Astrocyte of the hippocampus (primary cell): ENCODE results near the gene AADACL4.
"Not testable (repeated sequence)": the region's sequence is repeated elsewhere in the genome, so short reads cannot be mapped to it uniquely, and the experiment has no call there.

Source experiments
- DNase-seq: peaks from one replicate; pipeline ENCODE4 v3.0.0; 2011; ENCODE audit warnings: low read depth, low spot score

The AADACL4 gene

DNA sequence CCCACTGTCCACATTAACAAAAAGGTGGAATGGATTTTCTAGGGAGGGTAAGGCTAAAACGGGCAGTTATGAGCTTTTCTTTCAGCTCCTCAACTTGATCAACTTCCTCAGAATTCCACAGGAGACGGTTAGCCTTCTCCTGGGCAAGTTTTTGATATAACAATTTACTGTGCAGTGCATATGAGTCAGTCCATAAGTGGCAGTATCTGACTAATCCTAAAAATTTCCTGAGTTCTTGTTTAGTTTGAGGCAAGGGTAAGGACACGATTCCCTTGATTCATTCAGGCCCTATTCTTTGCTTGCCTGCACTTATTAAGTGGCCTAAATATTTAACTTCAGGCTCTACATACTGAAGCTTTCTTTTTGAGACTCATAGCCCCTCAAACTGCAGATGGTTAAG is 65.8 kb downstream of the AADACL4 start:
- no peak for DNase-seq

DNA sequence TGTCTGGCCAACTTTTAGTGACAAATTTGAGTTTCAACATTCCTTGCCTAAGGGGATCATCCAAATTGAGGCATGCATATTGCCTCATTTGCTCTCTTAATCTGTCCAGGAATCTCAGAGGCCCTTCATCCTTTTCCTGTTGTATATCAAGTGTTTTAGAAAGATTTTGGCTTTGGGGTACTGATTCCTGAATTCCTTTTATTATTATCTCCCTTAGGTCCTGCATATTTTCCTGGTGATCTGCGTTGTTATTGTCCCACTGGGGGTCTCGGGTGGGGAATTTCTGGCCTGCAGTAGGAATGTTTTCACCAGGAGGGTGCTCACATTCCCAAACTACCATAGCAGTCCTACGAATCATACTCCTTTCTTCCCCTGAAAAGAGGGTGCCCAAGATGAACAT is 67.7 kb downstream of the AADACL4 start:
- DNase-seq, result no peak

DNA sequence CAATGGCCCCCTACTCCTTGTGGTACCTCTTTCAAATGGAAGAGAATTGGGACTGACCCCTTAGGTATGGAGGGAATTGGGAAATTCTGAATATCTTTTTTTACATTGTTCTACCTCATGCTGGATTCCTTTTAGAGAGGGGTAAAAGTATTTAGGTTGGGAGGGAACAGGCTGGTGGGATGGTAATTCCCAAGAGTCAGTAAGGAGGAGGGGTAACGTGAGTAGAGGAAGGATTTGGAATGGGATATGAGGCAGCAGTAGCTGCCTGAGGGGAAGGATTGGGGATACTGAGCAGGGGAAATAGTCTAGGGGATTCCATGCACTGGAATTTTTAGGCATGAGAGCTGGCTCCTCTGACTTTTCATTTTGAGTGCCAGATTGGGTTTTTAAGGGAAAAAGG is 68.2 kb downstream of the AADACL4 start:
- DNase-seq, result no peak

DNA sequence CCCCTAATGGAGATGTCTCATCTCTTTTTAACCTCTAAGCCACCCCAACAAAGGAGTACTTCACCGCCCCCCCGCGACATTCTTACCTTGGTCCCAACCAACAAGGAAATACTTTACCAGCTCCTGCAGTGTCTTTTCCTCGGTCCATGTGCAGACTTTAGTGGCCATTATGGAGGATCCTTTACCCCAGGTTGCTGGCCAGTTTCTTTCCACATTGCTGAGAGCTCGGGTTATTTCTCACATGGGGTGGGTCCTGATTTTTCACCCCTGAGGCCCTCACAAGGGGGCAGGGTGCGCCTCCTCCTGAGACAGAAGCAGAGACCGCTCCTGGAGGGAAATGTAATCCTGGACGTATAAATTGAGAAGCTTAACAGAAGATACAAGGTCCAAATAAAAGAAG is 69.0 kb downstream of the AADACL4 start:
- DNase-seq, result no peak

DNA sequence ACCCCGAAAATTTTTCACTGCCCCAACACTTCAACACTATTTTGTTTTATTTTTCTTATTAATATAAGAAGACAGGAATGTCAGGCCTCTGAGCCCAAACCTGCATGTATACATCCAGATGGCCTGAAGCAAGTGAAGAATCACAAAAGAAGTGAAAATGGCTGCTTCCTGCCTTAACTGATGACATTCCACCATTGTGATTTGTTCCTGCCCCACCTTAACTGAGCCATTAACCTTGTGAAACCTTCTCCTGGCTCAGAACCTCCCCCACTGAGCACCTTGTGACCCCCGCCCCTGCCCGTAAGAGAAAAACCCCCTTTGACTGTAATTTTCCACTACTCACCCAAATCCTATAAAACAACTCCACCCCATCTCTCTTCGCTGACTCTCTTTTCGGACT is 69.8 kb downstream of the AADACL4 start:
- DNase-seq, result not testable (repeated sequence)

DNA sequence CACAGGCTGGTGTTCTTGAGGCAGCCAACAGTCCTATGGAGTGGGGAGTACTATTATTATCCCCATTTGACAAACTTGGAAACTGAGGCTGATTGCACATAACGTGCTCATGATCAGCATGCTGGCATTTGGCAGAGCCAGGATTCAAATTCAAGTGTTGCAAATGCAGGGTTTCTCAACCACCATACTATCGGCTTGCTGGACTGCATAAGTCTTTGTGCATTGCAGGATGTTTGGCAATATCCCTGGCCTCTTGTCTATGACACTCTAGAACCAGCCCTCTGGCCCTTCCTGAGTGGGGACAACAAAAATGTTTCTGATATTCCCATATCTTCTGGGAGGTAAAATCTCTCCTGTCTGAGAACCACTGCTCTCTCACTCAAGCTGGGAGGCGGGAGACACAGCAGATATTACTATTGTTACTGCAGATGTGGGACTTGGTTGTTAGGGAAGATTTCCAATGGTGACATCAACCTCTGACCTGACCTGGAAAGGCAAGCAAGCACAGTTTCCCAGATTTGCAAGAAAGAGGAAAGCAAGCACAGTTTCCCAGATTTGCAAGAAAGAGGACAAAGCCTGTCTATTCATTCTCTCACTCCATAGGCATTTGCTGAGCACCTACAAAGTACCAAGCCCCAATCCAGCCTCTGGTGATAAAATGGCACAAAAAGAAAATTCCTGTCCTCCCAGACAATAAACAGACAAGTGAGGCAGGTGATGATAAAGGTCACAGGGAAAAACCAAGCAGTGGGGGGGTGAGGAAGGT is 71.0 kb downstream of the AADACL4 start:
- no peak for DNase-seq

DNA sequence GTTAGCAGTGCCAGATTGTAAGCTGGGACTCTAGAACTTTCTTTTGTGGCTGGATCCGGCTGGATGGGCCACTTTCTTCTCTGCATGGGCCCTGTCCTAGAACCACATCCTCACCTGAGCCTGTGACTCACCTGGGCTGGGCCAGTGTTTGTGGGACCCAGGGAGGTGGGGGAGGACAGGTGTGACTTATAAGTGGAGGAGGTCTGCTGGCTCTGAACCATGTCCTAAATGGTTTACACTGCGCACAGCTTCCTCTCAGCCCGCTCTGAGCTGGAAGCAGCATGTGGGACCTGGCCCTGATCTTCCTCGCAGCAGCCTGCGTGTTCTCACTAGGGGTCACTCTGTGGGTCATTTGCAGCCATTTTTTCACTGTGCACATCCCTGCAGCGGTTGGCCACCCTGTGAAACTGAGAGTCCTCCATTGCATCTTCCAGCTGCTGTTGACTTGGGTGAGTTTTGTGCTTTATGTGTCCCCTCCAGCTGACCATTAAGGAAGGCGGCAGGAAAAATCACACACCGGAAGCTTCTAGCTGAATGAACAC is 72.1 kb downstream of the AADACL4 start, which contains the start of gene AADACL3:
AADACL3 (plus strand) TSS at position 215 of the 542 bp plus-strand sequence; CDS start at position 282, 67 bp downstream.
- DNase-seq, result no peak
